ACC112 (cell line): Measurements from ENCODE around the gene EEPD1.
A peak's percentile ranks its signal among the peaks of the same experiment; 100 is the strongest.
"Not testable (repeated sequence)": the region's sequence is repeated elsewhere in the genome, so short reads cannot be mapped to it uniquely, and the experiment has no call there.

ENCODE experiments used
- H2AFZ ChIP-seq: fragments of 200-600 bp; sonication (generic); one replicate; pipeline ENCODE4 v1.6.0; 2017; ENCODE audit warnings: antibody characterized with exemption, low read length; ENCODE audit not compliant: unreplicated experiment
- H3K27ac ChIP-seq: fragments of 200-600 bp; sonication (generic); 2 replicates; pipeline ENCODE4 v1.5.1; 2014; ENCODE audit warnings: low read depth, mild to moderate bottlenecking, antibody characterized with exemption, low read length, moderate library complexity
- H3K27me3 ChIP-seq: fragments of 200-600 bp; sonication (generic); 2 replicates; pipeline ENCODE4 v1.6.1; 2014; ENCODE audit warnings: mild to moderate bottlenecking, antibody characterized with exemption, low read length, moderate library complexity, mixed read lengths; ENCODE audit not compliant: insufficient read depth
- H3K36me3 ChIP-seq: fragments of 200-600 bp; sonication (generic); 2 replicates; pipeline ENCODE4 v1.6.1; 2016; ENCODE audit warnings: mild to moderate bottlenecking, antibody characterized with exemption, low read length, moderate library complexity, mixed read lengths; ENCODE audit not compliant: insufficient read depth
- H3K4me1 ChIP-seq: fragments of 200-600 bp; sonication (generic); one replicate; pipeline ENCODE4 v1.6.1; 2016; ENCODE audit warnings: low read length, mixed read lengths; ENCODE audit not compliant: insufficient read depth, unreplicated experiment, control insufficient read depth
- H3K4me3 ChIP-seq: fragments of 200-600 bp; sonication (generic); 2 replicates; pipeline ENCODE4 v1.5.1; 2014; ENCODE audit warnings: mild to moderate bottlenecking, low read depth, low read length
- H3K79me2 ChIP-seq: fragments of 200-600 bp; sonication (generic); one replicate; pipeline ENCODE4 v1.6.0; 2016; ENCODE audit warnings: low read length; ENCODE audit not compliant: control insufficient read depth, unreplicated experiment, insufficient read depth

Gene EEPD1

GRCh38 chr7:36152756-36153570 is at the start of gene EEPD1:
Gene EEPD1 (plus strand): TSS chr7:36153254. CDS start chr7:36154325, 1,071 bp downstream.
- peak within 1 kb of the TSS; percentile 68 for H2AFZ ChIP-seq
- H3K79me2 ChIP-seq, result no peaks in the 10 kb centered on the region
- H3K4me1 ChIP-seq, result peaks cover 16% of the 10 kb centered on the region
- H3K27me3 ChIP-seq, result no peaks in the 10 kb centered on the region
- peak within 1 kb of the TSS; percentile 81 for H3K4me3 ChIP-seq
- H3K36me3 ChIP-seq, result no peaks in the 10 kb centered on the region
- no peak within 1 kb of the TSS for H3K27ac ChIP-seq

GRCh38 chr7:36103837-36104561 is 49.1 kb upstream of the EEPD1 start:
- H2AFZ ChIP-seq, result no peak overlapping the region
- no peak overlapping the region for H3K4me3 ChIP-seq
- H3K36me3 ChIP-seq, result no peaks in the 10 kb centered on the region
- no peaks in the 10 kb centered on the region for H3K79me2 ChIP-seq
- no peak overlapping the region for H3K27ac ChIP-seq
- H3K27me3 ChIP-seq, result no peaks in the 10 kb centered on the region
- H3K4me1 ChIP-seq, result no peaks in the 10 kb centered on the region

GRCh38 chr7:36106972-36107908 is 45.8 kb upstream of the EEPD1 start:
- H2AFZ ChIP-seq, H3K4me3 ChIP-seq, H3K4me1 ChIP-seq: not testable (repeated sequence)

GRCh38 chr7:36107926-36108631 is 45.0 kb upstream of the EEPD1 start:
- Histone ChIP-seq H3K36me3 (no peaks in the 10 kb centered on the region), H3K79me2 (no peaks in the 10 kb centered on the region), H3K4me3 (no peak overlapping the region), H3K27me3 (no peaks in the 10 kb centered on the region), H3K4me1 (no peaks in the 10 kb centered on the region), H2AFZ (no peak overlapping the region), H3K27ac (no peak overlapping the region)

More at GRCh38 chr7:36106972-36107908, 45.8 kb upstream of the EEPD1 start:
- not testable (repeated sequence) for H3K79me2 ChIP-seq, H3K27me3 ChIP-seq, H3K27ac ChIP-seq, H3K36me3 ChIP-seq

- no peaks in the 10 kb centered on the region for H3K36me3 ChIP-seq
- H3K27me3 ChIP-seq, result no peaks in the 10 kb centered on the region
- no peak overlapping the region for H3K27ac ChIP-seq
- no peak overlapping the region for H2AFZ ChIP-seq
- H3K79me2 ChIP-seq, result no peaks in the 10 kb centered on the region
- H3K4me1 ChIP-seq, result no peaks in the 10 kb centered on the region
- H3K4me3 ChIP-seq, result no peak overlapping the region
Observed at GRCh38 chr7:36109013-36109627, 43.9 kb upstream of the EEPD1 start.

GRCh38 chr7:36110584-36110983 is 42.5 kb upstream of the EEPD1 start:
- no peak overlapping the region for H3K27ac ChIP-seq
- H2AFZ ChIP-seq, result no peak overlapping the region
- H3K4me1 ChIP-seq, result peaks cover 7% of the 10 kb centered on the region
- no peaks in the 10 kb centered on the region for H3K27me3 ChIP-seq
- no peak overlapping the region for H3K4me3 ChIP-seq
- no peaks in the 10 kb centered on the region for H3K79me2 ChIP-seq
- no peaks in the 10 kb centered on the region for H3K36me3 ChIP-seq

GRCh38 chr7:36112969-36113368 is 40.1 kb upstream of the EEPD1 start:
- no peaks in the 10 kb centered on the region for H3K27me3 ChIP-seq
- no peak overlapping the region for H2AFZ ChIP-seq
- peaks cover 28% of the 10 kb centered on the region for H3K4me1 ChIP-seq
- H3K79me2 ChIP-seq, result no peaks in the 10 kb centered on the region
- no peaks in the 10 kb centered on the region for H3K36me3 ChIP-seq
- H3K27ac ChIP-seq, result no peak overlapping the region
- no peak overlapping the region for H3K4me3 ChIP-seq

- H3K79me2 ChIP-seq, result no peaks in the 10 kb centered on the region
- H3K27me3 ChIP-seq, result no peaks in the 10 kb centered on the region
- peaks cover 40% of the 10 kb centered on the region for H3K4me1 ChIP-seq
- H2AFZ ChIP-seq, result no peak overlapping the region
- no peak overlapping the region for H3K4me3 ChIP-seq
- H3K27ac ChIP-seq, result no peak overlapping the region
- no peaks in the 10 kb centered on the region for H3K36me3 ChIP-seq
Observed at GRCh38 chr7:36114355-36114754, 38.7 kb upstream of the EEPD1 start.

GRCh38 chr7:36115448-36116321 is 37.4 kb upstream of the EEPD1 start:
- H3K36me3 ChIP-seq, result no peaks in the 10 kb centered on the region
- H3K79me2 ChIP-seq, result no peaks in the 10 kb centered on the region
- H3K27ac ChIP-seq, result peak overlapping the region; percentile 82
- no peak overlapping the region for H2AFZ ChIP-seq
- H3K4me1 ChIP-seq, result peaks cover 45% of the 10 kb centered on the region
- peak overlapping the region; percentile 32 for H3K4me3 ChIP-seq
- no peaks in the 10 kb centered on the region for H3K27me3 ChIP-seq
